GM18519 (cell line): ENCODE data around the gene LRSAM1.

Source experiments
- ATAC-seq: cut with Tn5 transposase; IDR thresholded peaks from one replicate; pipeline ENCODE4 v1.9.1; 2021; ENCODE audit warnings: mild to moderate bottlenecking, moderate library complexity; ENCODE audit not compliant: unreplicated experiment, low FRiP score

The LRSAM1 gene

GRCh38 chr9:127494304-127494702 is 43.0 kb downstream of the LRSAM1 start:
- ATAC-seq: no peak

DNA sequence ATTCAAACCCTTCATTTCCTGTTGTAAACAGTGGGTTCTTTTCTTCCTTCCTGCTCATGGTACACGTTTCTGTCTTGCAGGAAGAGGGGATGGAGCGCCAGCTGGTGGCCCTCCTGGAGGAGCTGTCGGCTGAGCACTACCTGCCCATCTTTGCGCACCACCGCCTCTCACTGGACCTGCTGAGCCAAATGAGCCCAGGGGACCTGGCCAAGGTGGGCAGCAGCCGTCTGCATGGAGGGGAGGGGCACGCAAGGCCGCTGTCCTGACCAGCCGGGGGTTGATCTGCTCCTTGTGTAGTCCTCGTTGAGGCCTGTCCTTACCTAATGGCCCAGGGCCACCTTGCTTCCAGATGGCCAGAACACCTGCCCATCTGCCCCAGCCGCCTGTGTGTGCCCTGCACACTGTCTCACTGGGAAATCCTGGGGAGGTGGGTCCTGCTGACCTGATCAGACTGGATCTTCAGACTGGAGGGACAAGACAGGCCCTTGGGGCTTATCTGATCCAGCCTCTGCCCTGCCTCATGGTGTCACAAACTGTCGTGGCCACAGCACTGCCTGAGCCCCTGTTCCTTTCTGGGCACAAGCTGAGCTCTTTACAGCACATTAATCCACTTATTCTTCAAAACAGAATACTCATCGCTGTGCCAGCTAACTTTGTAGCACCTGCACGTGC is 44.7 kb downstream of the LRSAM1 start:
- ATAC-seq: no peak

DNA sequence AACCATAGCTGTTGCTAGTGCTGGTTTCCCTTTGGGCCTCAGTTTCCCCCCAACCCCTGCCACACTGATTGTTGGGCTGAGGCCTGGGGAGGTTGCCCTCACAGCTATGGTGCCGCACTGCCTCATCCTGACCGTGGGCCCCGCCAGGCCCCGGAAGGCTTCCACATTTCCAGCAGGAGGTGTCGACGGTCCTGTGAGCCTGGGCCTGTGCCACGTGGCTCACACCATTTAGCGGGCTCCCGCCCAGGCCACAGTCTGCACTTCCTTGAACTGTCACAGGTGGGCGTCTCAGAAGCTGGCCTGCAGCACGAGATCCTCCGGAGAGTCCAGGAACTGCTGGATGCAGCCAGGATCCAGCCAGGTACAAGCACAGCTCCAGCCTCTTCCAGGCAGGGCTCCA is 45.7 kb downstream of the LRSAM1 start:
- no peak for ATAC-seq

GRCh38 chr9:127497656-127498290 is 46.5 kb downstream of the LRSAM1 start:
- no peak for ATAC-seq

DNA sequence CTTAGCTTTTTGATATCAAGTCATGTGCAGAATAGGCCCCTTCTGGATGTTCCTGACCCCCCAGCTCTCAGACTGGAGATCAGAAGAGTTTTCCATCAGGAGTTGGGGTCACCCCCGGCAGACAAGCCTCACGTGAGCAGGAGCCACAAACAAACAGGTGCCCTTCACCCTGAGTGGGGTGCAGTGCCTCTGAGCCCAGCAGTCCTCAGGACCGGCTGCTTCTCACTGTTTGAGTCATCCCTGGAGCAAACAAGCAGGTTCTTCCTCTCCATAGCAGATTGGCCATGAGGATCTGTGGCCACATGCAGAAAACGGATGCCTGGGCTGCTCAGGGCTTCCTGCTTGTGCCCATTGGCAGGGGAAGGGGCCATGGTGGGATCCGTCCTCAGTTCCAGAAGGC is 47.0 kb downstream of the LRSAM1 start:
- no peak for ATAC-seq

DNA sequence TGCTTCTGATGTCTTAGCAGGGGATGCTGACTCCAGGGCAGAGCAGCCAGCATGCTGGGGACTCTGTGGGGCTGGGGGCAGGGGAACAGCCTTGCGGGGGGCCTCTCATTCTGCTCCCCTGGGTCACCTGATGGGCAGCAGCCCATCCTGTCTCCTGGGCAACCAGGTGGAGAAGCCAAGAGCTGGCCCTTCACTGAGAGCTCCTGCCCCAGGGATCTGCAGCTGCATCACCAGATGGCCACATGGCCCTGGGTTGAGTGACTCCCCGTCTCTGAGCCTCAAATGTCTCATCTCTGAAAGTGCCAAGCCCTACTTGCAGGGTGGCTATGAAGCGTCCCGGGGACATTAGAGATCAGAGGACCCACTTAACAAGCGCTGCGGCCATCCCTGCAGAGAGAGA is 49.1 kb downstream of the LRSAM1 start:
- ATAC-seq: no peak

DNA sequence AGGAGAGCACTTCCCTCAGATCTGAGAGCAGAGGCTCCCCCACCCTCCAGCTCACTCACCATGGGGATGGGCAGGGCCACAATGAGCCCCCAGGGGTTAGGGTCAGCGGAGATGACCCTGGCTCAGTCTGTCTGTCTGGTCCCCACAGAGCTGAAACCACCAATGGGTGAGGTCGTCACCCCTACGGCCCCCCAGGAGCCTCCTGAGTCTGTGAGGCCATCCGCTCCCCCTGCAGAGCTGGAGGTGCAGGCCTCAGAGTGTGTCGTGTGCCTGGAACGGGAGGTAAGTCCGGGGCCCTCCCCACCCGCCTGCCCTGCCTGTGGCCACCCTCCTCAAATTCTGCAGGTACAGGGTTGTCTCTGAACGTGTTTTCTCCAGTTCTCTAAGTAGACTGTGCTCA is 49.6 kb downstream of the LRSAM1 start:
- ATAC-seq: no peak

GRCh38 chr9:127501821-127502343 is 50.6 kb downstream of the LRSAM1 start:
- ATAC-seq: no peak

DNA sequence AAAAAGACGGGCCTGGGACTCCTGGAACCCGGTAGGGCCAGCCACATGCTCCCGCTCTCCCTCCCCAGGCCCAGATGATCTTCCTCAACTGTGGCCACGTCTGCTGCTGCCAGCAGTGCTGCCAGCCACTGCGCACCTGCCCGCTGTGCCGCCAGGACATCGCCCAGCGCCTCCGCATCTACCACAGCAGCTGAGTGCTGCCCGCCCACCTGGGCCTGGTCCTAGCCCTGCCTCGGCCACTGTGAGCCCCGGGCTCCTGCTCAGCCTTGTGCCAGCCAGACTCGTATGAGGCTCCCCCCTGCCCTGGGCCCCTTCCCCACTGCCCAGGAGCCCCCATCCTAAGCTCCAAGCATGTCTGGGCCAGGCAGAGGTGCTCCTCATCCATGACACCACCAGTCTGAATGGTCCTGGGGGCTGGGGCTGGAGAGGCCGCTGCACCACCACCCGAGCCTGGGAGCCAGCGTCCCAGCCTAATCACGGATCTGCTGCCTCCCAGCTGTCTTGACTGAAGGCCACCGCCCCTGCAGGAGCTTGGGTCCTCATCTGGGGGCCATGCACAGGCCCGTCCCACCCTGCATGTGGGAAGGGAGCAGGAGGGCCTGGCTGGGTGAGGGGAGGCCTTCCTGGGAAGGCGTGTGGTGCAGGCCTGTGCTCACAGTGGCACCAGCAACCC is 51.5 kb downstream of the LRSAM1 start:
- ATAC-seq: no peak

DNA sequence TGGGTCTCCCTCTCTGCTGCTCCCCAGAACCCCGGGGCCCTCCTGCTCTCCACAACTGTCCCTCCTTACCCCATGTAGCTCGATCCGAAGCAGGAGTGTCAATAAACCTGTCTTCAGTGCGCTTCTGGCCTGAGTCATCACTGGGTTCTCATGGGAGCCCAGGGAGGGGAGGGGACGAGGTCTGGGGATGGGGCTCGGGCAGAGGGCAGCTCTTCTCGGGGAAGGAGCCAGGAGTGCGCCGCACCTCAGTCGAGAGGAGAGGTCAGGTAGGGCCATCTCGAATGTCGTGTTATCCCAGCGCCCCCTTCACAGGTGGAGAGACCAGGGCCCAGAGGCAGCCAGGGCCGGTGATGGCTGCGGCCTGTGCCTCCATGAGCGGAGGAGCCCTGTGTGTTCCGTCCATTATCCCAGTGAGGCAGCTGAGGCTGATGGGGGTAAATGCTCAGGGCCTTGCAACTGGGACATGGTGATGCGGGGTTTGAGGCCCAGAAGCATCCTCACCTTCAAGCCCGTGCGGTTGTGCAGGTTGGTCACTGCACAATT is 52.1 kb downstream of the LRSAM1 start:
- no peak for ATAC-seq

- ATAC-seq: no peak
Observed at GRCh38 chr9:127503947-127504886, 52.9 kb downstream of the LRSAM1 start.

GRCh38 chr9:127504887-127505251 is 53.6 kb downstream of the LRSAM1 start:
- no peak for ATAC-seq

DNA sequence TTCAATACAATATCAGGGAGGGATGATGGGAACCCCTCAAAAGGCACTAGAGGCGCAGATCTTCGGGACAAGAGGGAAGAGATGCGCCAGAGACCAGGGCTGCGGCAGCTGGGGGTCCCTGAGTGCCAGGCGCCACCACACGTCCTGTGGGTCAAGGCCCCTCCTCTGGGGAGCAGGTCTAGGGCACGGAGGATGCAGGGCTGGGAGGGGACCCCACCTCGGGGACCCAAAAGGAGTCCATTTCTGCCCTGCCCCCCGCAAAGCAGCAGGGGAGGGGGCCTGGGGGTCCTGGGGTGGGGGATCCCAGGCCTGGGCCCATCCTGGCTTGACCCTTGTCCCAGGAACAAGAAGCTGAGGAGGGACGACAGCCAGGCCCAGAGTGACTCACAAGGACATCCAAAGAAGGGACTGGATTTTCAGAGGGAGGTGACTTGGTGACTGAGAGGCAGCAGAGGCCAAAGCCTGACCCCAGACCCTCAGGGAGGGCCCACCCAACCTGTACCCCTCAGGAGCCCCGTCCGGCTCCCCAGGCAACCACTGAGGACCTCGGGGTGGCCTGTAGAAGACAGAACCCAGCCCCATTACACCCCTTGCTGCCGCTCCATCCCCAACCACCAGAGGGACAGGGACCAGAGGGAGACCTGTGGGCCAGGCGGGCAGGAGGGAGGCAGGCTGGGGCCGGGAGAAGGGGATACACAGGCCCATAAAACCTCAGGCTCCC is 54.2 kb downstream of the LRSAM1 start:
- no peak for ATAC-seq

DNA sequence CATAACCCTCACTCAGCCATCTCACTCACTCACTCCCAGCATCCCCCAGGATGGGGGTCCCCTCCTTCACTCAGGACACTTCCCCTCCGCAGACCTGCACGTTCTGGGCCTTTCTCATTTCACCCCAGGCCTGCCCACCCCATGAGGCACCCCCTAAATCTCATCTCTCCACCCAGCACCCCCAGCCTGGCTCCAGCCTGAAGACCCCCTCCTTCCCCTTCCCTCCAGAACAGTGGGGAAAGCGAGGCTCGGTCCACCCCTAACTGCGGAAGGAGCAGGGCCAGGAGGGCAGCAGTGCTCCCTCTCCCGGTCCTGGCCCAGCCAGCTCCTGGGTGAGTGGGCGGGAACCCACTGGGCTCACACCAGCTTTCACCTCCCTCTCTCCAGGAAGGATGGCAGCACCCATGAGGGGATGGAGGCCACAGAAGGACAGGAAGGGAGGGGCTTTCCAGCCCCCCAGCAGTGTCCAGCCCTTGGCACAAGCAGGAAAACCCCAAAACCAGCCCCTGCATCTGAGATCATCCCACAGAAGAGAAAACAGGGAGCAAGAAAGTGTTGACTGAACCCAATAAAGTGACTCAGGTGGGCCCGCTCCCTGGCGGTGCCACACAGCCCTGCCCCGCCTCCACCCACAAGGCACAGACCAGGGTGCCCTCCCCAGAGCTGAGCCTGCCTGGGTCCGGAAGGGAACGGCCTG is 55.0 kb downstream of the LRSAM1 start:
- no peak for ATAC-seq

DNA sequence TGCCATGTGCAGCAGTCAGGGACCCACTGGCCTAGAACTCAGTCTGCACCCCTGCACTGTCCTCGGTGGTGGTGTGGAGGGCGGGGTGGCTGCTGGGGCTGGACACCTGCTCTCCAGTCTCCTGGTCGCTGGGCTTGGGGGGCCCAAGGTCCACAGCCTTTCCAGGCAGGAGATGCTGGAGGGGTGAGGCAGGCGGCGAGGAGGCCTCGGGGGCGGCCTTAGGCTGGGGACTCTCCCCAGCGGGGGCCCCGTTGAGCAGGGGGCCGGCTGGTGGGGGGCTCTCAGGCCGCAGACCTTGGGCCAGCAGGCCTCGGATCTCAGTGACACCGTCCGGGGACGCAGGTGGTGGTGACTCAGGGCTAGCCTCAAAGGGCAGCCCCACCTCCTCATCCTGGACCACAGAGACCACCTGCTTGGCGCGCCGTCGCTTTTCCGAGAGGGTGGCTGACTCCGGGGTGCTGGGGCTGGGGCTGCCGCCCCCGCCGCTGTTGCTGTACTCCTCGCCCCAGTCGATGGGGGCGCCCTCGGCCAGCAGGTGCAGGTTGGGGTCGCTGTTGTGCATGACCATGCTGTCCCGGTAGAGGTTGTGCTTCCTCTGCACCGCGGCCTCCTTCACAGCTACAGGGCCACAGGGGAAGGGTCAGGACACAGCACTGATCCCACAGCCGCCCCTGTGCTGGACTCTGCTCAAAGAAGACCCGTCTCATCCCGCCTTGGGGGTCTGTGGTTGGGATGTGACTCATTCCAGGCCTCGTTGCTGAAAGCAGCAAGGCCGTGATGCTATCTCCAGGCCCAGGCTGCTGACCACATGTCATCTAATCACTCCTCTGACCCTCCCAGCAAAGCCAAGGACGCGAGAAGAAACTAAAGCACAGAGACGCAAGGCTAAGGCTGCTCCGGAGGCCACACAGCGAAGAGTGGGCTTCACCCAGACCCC is 55.8 kb downstream of the LRSAM1 start:
- no peak for ATAC-seq

DNA sequence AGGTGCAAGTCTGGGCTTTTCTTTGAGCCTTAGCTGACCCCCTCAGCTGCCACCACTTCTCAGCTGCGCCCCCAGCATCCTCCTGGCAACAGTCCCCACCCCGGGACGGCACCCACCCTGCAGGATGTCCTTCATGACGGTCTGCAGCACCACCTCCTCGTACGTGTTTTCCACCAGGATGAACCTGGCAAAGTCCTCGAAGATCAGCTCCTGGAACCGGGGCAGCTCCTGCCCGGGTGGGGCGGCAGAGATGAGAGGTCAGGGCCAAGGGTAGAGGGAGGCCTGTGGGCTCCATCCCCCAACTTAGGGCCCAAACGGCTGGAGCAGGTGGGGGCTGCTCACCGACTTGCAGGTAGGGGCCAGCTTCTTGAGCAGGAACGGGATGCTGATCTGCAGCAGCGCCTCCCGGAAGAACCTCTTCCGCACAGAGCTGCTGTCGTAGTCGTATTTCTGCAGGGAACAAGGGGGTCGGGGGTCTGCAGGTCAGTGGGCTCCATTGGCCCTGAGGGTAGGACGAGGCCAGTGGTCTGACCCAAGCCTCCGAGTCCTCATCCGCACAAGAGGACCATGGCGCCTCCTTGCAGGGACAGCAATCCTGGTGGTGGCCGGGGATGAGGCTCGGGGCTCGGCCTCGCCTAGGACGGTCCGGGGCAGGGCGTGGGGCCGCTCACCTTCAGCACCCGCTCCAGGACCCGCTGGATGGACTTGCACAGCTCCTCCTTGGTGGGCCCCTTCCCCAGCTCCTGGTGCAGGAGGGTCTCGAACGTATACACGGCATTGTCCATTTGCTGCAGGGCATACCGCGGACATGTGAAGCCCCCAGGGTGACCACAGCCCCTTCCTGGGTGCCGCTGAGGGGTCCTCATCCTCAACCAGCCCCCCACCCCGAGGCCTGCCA is 56.7 kb downstream of the LRSAM1 start:
- ATAC-seq: no peak

- ATAC-seq: no peak
Observed at GRCh38 chr9:127508901-127509260, 57.6 kb downstream of the LRSAM1 start.
